ENCODE data around the gene MAT1A.

DNA sequence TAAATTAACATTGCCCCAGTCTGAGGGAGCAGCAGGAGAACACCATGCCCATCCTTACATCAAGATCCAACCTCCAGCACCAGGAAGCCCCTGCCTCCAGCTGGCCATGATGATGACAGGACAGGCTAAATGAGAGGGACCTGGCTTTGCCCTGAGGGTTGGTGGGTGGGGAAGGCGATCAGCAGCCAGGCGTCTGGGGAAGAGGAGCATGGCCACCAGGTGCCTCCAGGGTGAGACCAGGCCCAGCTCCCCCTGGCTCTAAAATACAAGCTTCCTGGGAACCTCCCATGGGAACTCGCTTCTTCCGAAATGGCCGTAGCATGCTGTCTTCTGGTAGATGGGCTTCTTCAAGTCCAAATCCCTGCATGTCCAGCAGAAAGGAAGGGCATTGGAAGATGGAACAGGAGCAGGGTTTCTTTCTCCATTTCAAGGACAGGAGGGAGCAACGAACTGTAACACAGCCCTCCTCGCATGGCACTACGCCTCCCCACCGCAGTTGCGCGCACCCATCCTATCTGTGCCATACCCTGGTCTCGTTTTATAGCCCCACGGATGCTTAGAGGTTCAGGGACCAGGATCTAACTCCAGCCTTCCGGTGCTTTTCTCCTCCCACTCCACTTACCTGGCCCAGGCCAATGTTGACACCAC lies 15.8 kb downstream of the MAT1A start:
- no peak for TF ChIP-seq POLR2A (IDR thresholded peaks at IDR 0.05)
- TF ChIP-seq, protein P1, sequence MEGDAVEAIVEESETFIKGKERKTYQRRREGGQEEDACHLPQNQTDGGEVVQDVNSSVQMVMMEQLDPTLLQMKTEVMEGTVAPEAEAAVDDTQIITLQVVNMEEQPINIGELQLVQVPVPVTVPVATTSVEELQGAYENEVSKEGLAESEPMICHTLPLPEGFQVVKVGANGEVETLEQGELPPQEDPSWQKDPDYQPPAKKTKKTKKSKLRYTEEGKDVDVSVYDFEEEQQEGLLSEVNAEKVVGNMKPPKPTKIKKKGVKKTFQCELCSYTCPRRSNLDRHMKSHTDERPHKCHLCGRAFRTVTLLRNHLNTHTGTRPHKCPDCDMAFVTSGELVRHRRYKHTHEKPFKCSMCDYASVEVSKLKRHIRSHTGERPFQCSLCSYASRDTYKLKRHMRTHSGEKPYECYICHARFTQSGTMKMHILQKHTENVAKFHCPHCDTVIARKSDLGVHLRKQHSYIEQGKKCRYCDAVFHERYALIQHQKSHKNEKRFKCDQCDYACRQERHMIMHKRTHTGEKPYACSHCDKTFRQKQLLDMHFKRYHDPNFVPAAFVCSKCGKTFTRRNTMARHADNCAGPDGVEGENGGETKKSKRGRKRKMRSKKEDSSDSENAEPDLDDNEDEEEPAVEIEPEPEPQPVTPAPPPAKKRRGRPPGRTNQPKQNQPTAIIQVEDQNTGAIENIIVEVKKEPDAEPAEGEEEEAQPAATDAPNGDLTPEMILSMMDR (IDR thresholded peaks at IDR 0.05) = no peak
